OCI-M2 (cell line): ENCODE results near the gene TIFAB.

ENCODE experiments used
- DNase-seq: peaks from one replicate; lab custom pipeline; 2025; ENCODE audit not compliant: unreplicated experiment; lab: John Stamatoyannopoulos, UW

The TIFAB gene

DNA sequence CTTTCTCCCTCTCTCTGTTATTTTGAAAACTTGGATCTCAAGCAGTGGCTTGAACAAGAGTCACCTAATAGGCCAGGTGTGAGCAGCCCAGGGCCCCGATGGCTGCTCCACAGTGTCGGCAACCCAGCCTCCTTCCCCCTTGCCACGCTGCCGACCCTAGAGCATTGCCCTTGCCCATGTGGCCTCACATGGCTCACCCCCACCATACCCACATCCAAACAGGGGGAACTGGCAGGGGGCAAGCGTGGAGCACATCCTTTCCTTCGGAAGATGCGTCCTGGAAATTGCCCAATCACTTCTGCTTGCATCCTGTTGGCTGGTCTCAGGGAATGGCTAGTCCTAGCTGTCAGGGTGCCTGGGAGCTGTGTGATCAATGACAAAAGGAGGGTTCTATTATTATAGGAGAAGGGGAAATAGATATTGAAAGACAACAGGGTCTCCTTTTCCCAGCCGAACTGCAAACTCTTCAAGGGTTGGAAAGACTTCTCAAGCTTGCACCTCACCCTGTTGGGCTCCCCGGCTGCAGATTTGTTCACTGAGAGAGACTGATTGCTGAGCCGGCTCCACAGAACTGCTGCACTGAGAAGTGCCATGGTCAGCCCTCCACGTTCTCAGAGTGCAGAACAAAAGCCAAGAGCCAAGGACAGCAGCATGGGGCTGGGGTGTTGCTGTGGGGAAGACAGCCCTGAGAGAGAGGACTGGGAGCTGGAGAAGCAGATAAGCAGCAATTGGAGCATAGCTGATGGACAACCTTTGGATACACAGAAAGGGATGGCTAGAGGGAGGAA lies 8.3 kb upstream of the TIFAB start:
- no peak for DNase-seq

DNA sequence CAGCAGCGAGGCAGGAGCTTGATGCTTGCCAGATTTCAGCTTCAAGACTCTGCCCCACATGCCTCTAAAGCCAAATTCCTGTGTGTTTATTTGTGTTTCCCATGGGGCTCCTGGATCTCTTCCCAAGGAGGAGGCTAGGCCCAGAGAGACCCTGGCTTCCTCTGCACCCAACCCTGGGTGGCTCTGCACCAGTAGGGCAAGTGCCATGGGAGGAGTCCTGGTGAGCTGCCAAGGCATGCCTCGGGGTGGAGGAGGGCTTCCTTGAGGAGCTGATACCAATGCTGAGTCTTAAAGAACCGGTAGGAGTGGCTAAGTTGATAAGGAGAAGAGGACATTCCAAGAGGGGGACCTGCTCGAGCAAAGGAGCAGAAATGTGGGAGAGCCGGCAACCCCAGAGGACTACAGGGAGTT lies 6.8 kb upstream of the TIFAB start:
- no peak for DNase-seq

DNA sequence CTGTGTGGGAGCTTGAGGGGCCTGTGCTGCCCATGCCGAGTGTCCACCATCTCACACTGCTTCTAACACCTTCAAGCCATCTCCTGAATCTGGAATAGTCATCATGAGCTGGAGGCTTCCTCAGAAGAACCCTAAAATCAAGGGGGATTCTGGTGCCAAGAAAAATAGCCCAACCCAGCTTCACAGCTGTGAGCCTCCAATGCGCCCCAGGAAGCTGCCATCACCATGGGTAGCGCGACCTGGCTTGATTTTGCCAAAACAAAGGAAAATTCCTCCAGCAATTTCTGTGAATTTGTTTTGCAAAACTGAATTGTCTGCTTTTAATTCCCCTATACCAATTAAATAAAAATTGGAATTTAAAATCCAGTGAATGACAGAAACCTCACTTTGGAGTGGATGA lies 6.2 kb upstream of the TIFAB start:
- no peak for DNase-seq

DNA sequence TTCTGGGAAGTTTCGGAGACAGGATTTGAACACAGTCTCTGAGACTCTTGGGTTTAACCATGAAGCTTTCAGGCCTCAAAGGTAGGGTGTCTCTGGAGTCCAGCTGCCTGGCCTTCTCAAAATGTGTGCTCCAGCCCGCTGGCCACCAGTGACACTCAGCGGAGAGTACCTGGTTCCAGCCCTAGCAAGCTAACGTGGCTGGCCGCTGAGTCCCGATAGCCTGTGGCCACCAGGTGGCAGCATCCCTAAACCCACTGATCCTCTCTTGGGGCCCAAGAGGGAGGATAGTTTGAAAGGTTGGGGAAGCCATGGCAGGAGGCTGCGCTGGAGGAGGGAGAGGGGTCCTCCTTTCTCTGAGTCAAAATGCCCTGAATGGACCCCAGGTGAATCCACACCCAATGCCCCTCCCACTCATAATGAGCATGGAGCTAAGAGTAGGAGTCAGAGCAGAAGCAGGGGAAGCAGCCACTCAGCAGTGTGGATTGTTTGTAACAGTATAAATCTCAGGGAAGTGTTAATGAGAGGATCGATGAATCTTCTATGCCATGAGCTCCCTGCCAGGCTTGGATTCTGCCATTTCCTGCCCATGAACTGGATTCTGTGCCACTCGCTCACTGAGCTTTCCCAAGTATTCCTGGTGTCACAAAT lies 5.4 kb upstream of the TIFAB start:
- peak; percentile 23 for DNase-seq

DNA sequence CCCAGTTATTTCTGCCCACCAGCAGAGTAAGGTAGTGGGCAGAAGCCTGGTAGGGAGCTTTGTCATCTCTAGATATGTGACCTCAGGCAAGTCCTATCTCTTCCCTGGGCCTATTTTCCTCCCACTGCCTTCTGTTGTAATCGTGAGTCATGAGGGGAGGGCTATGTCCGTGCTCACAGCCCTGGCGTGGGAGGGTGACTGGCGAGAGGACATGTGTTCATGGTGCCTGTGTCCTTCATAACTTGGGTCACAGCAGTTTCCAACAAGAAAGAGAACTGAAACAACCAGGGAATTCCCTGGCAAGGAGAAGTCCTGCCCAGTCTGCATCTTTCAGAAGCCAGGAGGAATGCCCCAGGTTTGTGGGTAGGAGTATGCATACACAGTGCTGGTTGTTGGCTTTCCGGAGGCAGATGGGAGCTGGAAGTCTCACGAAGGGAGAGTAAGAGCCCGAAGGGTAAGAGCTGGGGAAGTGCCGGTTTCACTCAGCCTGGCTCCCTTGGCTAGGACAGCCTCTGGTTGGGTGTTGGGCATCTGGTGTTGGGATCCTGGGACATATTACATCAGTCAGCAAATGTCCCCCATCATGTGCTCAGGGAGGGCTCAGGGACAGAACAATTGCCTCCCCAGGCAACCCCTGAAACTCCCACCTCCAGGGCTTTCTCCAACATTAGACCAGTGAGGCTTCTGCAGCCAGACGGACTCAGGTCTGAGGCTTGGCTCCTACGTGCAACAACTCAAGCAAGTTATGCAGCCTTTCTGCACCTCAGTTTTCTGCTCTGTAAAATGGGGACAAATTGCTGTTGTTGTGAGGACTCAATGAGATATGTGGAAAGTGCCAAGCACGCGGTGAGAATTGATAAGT lies 4.3 kb upstream of the TIFAB start:
- DNase-seq: no peak

DNA sequence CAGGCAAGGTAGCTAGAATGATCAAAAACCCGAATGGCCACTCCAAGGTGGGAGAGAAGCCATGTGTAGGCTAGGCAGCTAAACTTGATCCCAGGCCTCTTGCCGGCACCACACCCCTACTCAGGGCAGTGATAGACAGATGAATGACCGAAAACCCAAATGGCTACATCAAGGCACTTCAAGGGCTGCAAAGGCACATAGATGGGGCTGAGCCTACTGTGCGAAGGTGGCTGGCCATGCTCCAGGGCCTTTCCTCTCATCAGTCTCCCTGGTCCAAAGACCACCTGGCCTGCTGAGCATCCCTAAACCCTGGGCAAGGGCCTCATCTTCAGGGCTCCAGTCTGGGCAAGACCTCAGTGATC lies 3.7 kb upstream of the TIFAB start:
- no peak for DNase-seq

DNA sequence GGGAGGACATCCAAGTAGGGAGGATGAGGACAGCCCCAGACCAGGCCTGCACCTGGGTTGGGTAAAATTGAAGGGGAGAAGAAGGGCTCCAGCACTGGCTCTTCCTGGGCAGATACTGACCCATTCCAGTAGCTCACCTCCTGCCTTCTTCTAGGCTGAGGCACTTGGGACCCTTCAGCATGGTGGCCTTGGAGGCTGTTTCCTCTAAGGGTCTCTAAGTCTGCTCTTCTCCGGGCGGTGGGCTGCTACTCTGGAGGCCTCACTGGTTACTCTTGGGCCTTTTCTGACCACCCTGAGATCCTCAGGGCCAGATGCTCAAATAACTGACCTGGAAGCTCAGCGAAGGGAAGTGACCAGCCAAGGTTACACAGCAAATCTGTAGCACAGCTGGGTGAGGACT lies 2.8 kb upstream of the TIFAB start:
- DNase-seq: no peak

DNA sequence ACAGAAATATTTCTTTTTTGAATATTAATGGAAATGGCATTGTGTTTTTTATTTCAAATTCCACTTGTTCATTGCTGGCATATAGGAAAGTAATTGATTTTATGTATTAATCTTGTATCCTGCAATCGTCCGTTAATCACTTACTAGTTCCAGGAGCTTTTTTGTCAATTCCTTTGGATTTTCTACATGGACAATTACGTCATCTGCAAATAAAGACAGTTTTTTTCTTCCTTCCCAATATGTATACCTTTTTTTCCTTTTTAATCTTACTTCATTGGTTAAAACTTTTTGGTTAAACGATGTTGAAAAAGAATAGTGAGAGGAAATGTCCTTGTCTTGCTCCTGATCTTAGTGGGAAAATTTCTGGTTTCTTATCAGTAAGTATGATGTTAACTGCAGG lies 1.5 kb upstream of the TIFAB start:
- DNase-seq: no peak

DNA sequence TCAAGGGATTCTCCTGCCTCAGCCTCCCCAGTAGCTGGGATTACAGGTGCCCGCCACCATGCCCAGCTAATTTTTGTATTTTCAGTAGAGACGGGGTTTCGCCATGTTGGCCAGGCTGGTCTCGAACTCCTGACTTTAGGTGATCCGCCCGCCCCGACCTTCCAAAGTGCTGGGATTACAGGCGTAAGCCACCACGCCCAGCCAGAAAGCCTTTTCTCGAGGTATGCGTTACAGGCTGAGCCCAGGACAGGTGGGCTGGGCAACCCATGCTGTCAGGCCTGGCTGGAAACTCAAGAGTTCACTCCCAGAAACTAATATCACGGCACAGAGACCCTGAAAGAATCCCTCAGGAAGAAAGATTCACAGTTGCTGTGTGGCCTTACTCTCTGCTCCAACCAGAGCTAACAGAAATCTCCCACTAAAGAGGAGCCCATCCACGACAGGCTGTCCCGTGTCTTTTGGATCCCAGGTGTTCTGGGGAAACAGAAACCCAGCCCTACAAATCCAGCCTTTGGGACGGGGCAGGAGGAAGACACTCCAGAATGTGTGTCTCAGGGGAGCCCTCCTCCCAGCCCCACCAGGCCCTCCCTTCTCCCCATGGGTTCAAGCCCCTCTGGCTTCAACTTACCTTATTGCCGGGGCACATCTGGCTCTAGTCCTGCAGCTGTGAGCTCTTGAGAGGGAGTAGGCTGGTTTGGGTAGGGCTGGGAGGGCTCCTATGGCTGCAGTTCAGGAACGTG lies 400 bp downstream of the TIFAB start:
- no peak for DNase-seq

DNA sequence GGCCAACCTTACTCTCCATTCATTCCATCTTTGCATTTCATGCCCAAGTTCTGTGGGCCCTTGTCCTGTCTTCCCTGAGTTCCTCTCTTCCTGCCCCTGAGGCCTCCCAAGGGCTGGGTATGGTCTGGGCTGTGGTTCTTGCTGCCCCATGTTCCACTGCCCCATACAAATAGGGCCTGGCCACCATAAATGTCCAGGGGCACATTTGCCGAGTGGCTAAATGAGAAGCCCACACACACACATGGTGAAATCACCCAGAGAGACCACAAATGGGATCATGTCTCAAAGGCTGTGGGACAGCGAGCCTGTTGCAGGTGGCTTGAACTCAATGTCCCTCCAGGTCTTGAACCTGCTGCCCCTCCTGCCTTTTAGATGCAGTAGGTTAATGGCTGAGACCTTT lies 1.2 kb downstream of the TIFAB start:
- no peak for DNase-seq

DNA sequence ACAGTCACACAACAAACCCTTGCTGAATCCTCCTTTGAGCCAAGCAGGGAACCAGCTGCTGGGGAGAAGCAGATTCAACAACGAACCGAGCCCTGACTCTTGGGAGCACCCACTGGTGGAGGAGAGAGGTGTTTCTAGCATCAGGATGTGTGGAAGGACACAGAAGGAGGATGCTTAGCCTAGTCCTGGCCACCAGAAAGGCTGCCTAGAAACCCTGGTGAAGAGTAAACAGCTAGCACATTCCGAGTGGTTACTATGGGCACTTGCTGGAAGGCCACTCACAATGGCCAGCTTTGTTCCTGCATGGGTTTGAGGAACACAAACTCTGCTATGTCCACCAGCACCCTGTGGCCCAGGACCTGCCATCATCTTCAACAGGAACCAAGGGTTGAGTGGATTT lies 1.8 kb downstream of the TIFAB start:
- DNase-seq: no peak

DNA sequence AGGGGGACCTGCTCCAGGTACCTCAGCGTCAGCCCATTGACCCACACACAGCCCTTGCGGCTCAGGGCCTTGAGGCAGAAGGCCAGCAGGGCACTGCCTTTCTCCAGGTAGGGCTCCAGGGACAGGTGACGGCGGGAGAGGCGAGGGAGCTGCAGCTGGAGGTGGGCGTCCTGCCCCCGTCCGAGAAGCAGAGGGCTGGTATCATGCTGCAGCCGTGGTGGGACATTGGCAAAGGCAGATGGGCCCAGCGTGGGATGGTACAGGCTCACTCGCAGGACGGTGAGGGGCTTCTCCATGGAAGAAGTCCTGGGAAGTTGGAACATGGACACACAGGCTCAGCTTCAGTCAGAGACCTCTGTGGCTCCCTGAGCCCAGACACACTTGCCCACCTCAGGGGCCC lies 2.5 kb downstream of the TIFAB start:
- no peak for DNase-seq

DNA sequence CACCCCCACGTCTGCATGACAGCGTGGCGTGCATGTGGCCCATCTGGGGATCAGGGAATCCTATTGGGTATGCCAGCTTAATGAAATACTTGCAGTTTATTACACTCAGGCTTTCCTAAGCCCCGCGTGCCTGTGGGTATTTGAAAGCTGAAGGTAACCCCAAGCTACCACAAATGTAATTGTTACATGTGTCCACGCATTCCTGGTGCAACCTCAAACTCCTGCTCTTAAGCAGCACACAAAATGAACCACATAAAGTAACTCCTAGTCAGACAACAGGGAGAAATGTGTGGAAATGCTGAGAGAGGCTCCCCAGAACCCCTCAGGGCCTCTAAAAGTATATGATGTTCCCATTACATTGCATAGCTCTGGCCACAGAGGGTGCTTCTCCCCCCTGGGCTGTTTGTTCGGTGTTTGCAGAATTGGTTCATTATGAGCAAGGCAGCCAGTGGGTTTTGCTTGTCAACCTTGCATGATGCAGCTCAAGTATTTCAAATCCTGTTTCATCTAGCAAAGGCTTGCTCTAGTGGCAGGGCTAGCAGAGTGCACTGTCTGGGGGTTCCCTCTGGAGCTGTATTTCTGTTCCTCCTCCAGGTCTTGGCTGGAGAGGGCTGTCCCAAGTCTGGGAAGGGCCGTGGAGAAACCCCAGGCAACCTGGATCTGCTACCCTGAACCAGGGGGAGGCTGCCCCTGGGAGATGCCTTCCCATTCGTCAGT lies 3.2 kb downstream of the TIFAB start:
- no peak for DNase-seq

DNA sequence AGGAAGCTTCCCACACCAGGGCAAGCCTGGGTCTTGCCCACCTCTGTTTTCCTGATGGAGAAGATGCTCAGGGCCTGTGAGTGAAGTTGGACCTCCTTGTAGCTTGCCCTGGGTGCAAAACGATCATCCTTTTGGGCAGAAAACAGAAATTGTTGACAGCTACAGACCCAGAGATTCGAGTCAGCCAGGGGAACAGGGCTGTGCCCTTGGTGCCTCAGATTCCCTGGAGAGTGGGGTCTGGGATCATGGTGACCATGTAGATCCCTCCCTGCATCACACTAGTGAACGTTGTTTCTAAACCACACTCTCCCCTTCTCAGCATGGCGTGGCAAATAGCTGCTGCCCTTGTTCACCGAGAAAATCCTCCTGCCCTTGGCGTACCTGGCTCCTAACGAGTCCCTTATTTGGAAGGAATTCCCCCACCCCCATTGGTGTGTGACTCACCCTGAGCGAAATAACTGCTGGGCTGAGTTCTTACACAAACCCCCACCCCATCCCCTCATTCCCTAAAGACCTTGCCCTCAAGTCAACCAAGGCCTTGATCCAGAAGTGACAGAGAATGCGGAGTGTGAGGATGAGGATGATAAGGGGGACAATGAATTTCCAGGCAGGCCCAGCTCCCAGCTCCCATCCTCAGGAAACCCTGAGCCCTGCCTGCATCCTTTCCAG lies 3.9 kb downstream of the TIFAB start:
- DNase-seq: no peak

DNA sequence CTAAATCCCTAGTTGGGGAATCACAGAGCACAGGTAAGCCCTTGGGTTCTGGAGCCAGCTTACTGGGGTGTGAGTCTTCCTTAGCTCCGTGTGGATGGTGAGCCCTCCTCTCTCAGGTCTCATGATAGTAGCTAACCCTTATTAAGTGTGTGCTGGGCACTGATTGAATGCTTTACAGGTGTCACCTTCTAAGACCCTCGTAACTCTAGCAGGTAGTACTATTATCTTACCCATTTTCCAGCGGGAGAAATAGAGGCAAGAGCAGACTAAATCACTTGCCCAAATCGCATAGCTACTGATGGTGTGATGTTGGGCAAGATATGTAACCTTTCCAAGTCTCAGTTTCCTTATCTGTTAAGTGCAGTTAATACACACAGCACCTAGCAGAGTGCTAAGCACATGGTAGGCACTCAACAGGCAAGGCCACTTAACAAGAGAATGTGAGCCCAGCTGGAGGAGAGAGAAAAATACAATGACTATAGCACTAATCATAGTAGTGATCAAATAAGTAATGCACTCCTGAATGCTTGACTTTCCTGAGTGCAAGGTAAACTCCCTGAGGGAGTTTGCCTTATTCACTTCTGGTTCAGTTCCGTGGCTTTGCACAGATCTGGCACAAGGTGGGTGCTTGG lies 4.7 kb downstream of the TIFAB start, which contains the start of gene DCANP1:
TSS of gene DCANP1 (minus strand) at position 51 of the 632 bp plus-strand sequence. CDS start 240 bp downstream, outside the sequence.
- no peak for DNase-seq

DNA sequence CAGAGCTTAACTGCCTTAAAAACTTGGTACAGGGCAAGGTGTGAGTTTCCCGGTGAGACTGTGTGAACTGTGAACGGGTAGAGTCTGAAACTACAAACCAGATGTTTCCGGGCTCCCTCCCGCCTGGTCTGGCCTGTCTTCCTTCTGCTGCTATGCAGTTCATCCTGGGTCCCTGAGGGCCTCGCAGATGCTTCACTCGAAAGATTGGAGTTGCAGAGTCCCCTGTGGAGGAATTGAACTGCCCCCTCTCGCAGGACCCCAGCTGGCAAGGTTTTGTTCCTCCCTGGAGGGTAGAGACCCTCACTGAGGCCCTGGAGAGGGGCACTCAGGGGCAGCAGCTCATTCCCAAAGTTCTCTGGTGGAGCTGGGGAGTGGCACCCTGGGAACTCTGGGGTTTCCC lies 5.5 kb downstream of the TIFAB start:
- no peak for DNase-seq

DNA sequence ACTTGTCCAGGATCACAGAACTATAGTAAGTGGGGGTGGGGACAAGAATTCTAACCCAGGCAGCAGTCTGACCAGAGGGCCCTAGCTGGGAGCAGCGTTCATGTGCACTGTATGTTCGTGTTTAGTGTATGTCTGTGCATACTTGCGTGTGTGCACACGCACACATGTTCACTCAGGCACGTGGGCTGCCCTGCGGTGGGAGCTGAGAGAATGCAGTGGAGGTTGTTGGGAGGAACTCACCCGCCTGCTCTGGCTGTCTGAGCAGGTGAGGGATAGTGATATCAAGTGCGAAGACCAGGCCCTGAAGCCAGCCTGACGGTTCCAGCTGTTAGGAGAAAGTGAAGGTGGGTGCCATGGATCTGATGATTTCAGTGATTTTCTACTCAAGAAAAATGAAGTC lies 5.9 kb downstream of the TIFAB start:
- DNase-seq: no peak

DNA sequence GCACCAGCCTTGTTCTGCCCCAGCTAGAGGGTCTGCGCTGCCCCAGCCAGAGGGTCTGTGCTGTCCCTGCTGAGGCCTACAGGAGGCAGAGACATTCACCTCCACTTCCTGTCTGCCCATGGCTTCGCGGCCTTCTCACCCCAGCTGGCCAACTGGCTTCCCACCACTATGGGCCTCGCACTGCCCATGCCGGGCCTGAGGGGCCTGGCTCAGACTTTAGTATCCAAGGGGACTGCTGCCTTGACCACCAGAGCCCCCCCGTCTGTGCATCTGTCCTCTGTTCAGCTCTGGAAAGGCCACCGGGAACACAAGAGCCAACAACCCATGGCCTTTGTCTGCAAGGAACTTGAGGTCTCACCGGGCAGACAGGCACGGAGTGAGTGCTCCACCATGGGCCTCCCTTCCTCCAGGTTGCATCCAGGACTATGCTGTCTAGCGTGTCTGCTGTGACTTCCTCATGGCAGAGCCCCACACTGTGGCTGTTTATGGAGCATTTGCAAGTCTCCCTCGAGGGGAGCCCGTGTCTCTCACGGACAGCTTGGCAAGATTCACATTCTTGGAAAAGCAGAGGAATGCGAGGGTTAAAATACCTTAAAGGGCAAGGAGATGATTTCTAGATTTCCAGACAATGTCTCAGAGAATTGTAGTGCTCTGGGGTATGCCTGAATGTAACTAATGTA lies 6.7 kb downstream of the TIFAB start:
- DNase-seq: no peak

DNA sequence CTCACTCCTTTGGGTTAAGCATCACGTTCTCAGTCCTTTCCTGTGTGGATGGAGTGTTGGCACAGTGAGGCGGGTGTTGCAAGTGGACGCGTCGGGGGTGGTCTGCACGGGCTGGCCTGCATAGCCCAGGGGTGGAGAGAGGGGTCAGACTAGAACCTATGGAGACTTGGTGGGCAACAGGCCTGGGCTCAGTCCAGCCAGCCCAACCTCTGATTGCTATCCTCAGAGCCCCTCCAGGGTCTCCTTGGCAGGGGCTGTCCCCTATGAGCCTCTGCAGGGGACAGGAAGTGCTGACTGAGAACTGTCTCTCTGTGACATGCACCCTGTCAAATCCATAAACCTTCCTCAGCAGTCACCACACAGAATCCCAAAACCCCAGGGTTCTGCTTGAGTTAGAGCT lies 7.3 kb downstream of the TIFAB start:
- no peak for DNase-seq
